ENCODE data around the gene NCDN.

GRCh38 chr1:35599411-35599810 lies 41.8 kb downstream of the NCDN start:
- TF ChIP-seq POLR2A (IDR thresholded peaks at IDR 0.05; ENCODE audit: low read depth, low read length) (no peak), POLR2AphosphoS5 (IDR thresholded peaks at IDR 0.05; ENCODE audit: low read depth, low read length) (no peak), PAX5 (IDR thresholded peaks at IDR 0.05; ENCODE audit: insufficient read depth, low read length, severe bottlenecking) (no peak), TAF1 (IDR thresholded peaks at IDR 0.05; ENCODE audit: low read depth, low read length) (no peak)
